ENCODE measurements around the gene ZC3H11A.
"Not testable (repeated sequence)": the region's sequence is repeated elsewhere in the genome, so short reads cannot be mapped to it uniquely, and the experiment has no call there.

The ZC3H11A gene

DNA sequence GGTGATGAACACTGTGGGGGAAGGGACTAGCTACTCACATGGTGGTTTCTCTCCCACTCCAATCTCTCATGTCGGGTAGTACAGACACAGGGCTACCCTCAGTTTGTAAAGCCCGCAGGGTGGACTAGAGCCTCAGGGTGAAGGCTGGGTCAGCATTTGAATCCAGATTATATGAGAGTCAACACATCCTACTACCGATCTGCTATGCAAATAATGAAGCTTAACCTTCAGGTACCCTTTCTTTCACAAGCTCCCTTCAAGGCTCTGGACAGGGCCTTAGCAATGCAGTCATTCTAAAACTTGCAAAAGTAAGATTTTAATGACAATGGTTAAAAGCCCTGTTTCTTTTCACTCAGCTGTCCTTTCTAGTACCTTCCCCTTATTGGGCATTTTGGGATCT lies 5.5 kb upstream of the ZC3H11A start:
- no peak for DNase-seq

DNA sequence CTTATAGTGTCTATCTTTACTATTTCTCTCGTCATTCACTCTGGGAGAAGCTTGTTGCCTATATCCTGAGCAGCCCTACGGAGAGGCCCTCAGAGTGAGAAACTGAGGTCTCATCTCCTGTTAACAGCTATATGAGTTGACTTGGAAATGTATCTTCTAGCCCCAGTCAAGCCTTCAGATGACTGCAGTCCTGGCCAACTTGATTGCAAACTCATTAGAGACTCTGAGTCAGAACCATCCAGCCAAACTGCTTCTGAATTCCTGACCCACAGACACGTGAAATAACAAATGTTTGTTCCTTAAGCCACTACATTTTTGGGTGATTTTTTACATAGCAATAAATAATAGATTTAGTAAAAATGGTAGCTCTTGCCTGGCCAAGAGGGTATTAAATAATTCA lies 3.9 kb upstream of the ZC3H11A start:
- no peak for DNase-seq

GRCh38 chr1:203792486-203792885 lies 2.9 kb upstream of the ZC3H11A start:
- DNase-seq = no peak

DNA sequence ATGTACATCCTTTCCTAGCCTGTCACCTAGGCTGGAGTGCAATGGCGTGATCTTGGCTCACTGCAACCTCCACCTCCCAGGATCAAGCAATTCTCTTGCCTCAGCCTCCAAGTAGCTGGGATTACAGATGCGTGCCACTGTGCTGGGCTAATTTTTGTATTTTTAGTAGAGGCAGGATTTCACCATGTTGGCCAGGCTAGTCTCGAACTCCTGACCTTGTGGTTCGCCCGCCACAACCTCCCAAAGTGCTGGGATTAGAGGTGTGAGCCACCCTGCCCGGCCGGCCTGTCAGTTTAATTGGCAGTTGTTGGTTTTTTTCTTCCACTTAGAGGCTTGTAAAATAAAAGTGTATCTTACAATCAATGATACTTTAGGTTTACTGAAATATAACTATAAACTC lies 1.9 kb upstream of the ZC3H11A start:
- not testable (repeated sequence) for DNase-seq

DNA sequence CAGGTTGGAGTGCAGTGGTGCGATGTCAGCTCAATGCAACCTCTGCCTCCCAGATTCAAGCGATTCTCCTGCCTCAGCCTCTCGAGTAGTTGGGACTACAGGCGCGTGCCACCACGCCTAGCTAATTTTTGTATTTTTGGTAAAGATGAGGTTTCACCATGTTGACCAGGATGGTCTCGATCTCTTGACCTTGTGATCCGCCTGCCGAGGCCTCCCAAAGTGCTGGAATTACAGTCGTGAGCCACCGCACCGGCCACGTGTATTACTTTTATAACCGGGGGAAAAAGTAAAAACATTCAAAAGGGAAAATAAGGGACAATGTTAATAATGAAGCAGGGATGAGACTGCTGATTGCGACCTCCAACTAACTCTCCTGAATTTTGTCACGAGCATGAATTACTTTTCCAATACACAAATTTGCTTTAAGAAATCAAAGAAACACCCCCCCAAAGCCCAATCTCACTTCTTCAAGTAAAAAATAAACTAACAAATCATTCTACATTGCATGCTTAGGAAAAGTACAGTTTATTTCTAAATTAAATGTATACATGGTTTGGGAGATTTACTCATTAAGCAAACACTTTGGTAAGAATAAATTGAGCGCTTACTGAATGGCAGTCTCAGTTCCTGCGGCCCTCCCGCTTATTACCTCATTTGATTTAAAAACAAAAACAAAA lies 521 bp upstream of the ZC3H11A start:
- DNase-seq = no peak

- DNase-seq = no peak
Observed at GRCh38 chr1:203796236-203796605, 798 bp downstream of the ZC3H11A start.

DNA sequence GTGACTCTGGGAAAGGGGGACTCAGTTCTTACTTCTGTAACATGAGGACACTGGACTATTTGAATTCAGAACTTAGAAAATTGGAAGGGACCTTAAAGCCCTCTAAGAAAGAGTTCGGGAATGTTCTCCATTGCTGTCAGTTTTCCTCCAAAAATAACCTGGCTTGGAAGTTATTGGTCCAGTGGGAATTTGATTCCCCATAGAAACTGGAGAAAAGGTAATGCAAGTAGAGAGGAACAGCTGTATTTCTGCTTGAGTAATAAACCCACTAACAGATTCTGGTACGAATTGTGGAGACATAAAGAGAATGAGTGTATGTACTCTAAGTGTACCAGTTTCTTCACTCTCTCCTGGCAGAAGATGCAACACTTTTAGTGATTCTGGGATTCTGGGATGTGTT lies 1.8 kb downstream of the ZC3H11A start:
- DNase-seq = no peak

- DNase-seq = no peak
Observed at GRCh38 chr1:203797948-203798655, 2.7 kb downstream of the ZC3H11A start.

- DNase-seq = no peak
Observed at GRCh38 chr1:203799157-203799556, 3.7 kb downstream of the ZC3H11A start.

DNA sequence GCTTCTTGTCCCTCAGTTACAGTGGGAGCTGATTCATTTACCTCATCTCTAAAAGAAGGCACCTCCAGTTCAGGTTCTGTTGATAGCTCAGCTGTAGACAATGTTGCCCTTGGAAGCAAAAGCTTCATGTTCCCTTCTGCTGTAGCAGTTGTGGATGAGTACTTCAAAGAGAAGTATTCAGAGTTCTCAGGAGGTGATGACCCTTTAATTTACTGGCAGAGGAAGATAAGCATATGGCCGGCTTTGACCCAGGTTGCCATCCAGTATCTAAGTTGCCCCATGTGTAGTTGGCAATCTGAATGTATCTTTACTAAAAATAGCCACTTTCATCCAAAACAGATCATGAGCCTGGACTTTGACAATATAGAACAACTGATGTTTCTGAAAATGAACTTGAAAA lies 4.5 kb downstream of the ZC3H11A start:
- DNase-seq = no peak

DNA sequence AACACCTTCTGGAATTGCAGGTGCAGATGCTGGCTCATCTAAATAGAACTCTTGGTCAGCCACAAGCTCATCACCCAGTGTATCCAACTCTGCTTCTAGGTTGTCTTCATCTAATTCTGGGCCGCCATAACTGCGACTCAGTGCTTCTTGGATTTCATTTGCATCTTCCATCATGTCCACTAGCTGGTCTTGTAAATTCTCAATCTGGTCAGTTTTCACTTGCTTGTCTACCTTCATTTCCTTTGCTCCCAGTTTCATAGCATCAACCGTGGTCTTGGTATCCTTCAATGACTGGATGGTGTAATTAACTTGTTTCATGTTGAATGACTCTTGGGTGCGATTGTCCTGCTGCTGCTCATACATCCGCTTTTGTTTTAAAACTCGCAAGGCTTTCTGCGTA lies 10.3 kb downstream of the ZC3H11A start:
- no peak for DNase-seq

GRCh38 chr1:203807196-203807595 lies 11.8 kb downstream of the ZC3H11A start:
- DNase-seq = no peak

DNA sequence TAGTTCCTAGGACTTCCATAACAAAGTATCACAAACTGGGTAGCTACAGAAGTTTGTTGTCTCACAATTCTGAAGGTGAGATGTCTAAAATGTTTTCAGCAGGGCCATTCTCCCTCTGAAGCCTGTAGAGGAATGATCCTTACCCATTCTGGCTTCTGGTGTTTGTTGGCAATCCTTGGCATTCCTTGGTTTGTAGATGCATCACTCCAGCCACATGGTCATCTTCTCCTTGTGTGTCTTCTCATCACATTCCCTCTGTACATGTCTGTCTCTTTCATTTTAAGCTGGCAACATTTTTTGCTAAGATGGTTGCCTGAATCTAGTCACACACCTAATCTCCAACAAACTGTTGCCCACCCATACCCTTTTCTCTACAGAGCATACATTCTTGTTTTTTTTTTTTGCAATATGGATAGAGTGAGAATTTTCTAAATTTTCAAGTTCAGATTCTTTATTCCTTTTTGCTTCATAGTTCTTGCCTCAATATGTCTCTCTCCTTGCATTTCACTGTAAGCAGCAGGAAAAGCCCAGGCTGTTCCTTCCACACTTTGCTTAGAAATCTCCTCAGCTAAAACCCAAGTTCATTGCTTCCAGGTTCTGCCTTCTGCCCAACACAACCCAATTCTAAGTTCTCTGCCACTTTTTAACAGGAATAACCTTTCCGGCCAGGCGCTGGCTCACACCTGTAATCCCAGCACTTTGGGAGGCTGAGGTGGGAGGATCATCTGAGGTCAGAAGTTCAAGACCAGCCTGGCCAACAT lies 18.3 kb downstream of the ZC3H11A start:
- no peak for DNase-seq

DNA sequence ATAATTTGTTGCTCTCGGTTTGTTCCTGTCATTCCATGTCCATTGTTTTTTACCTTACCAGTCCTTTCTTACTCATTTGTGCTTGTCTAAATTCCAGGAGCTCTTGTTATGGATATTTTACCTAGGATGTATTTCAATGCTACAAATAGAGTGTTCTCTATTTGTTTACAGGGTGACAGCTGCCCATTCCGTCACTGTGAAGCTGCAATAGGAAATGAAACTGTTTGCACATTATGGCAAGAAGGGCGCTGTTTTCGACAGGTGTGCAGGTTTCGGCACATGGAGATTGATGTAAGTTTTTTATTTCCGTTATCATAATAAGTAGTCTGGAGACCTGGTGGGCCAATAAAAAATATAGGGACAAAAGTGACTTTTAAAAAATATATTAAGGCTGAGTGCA lies 23.0 kb downstream of the ZC3H11A start:
- DNase-seq = no peak

GRCh38 chr1:203823306-203823705 lies 27.9 kb downstream of the ZC3H11A start:
- no peak for DNase-seq

- DNase-seq = no peak
Observed at GRCh38 chr1:203826175-203826574, 30.8 kb downstream of the ZC3H11A start.

DNA sequence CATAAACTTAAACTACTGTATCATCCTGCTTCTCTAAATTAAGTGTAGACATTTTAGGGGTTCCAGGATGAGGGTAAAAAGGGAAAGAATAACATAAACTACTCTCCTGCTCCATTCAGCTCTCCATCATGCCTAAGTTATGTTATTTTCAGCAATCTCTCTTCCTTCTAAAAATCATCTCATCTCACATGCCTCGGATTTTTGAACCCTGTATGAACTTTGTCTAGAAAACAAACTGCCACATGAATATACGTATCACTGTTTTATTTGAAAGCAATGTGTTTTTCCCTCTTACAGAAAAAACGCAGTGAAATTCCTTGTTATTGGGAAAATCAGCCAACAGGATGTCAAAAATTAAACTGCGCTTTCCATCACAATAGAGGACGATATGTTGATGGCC lies 32.6 kb downstream of the ZC3H11A start:
- DNase-seq = no peak

- no peak for DNase-seq
Observed at GRCh38 chr1:203828503-203828902, 33.1 kb downstream of the ZC3H11A start.

DNA sequence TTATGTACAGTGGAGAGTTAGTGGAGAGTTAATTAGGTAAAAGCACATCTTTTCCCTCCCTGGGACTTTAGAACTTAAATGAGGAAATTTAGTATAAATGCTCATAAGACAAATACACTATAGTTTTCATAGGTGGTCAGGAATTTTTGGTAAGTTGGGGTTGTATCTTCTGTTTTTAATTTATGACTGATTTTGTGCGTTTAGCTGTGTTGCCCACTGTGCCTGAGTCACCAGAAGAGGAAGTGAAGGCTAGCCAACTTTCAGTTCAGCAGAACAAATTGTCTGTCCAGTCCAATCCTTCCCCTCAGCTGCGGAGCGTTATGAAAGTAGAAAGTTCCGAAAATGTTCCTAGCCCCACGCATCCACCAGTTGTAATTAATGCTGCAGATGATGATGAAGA lies 33.8 kb downstream of the ZC3H11A start:
- not testable (repeated sequence) for DNase-seq

DNA sequence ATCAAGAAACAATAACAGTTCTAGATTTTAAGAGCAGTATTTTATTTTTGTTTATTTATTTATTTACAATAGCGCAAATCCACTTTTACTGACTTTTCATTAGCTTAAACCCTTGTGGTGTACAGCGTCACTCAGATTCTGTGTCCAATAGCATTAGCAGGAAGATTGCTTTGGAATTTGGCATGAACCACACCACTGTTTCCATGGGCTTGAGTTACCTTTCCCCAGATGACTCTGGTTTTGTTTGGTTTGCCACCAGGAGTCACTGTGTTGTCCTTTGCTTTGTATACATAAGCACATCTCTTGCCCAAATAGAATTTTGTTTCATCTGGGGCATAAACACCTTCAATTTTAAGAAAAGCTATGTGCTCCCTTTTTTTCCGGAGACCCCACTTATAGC lies 40.1 kb downstream of the ZC3H11A start:
- no peak for DNase-seq

GRCh38 chr1:203839081-203839480 lies 43.7 kb downstream of the ZC3H11A start:
- DNase-seq = no peak

DNA sequence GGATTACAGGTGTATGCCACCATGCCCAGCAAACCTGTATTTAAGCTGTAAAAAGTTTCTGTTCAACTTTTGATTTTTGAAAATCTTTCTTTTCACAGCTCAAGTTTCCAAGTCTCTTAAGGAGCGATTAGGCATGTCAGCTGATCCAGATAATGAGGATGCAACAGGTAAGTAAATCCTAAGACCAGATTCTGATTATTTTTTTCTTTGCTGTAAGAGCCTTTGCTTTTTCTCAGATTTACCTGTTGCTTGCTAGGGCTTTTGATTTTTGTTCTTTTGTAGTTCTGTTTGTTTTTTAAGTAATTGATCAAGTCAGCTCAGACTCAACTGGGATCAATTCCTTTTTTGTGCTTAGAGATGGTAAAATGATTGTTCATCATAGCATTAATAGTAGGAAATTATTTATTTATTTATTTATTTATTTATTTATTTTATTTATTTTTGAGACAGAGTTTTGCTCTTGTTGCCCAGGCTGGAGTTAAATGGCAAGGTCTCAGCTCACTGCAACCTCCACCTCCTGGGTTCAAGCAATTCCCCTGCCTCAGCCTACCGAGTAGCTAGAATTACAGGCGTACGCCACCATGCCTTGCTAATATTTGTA lies 44.9 kb downstream of the ZC3H11A start:
- DNase-seq = no peak

GRCh38 chr1:203842559-203842876 lies 47.1 kb downstream of the ZC3H11A start:
- DNase-seq = no peak

- no peak for DNase-seq
Observed at GRCh38 chr1:203843435-203843834, 48.0 kb downstream of the ZC3H11A start.

Measured in NCI-H748 treated with DMSO at 0.1 percent for 48 hours (cell line).